HCT116 (cell line): Measurements from ENCODE around the gene BBS2. TPM values are rescaled to one million over a fixed set of nuclear protein-coding genes. Genes with fewer than 3 reads are reported as not detected.

ENCODE experiments used
- ATAC-seq: fragments of 200-7000 bp; cut with Tn5 transposase; 2 replicates; pipeline ENCODE4 v1.9.1; 2020; ENCODE audit warnings: mild to moderate bottlenecking, moderate library complexity
- BruUV-seq: library from RNA; stranded (reverse); fragments of 400-500 nt; replicated peaks from 2 replicates; lab custom pipeline; 2021; lab: Mats Ljungman, UMichigan
- CTCF ChIA-PET: fragments of 300-600 bp; sonication (Branson Sonifier 250); formaldehyde crosslinking; loops from one replicate; lab custom pipeline; 2021; ENCODE audit warnings: antibody characterized with exemption; lab: Charles Lee
- POLR2A ChIA-PET: fragments of 300-600, 350-600 bp; sonication (Branson Sonifier 250); formaldehyde crosslinking; loops from one replicate; lab custom pipeline; 2021; ENCODE audit warnings: antibody characterized with exemption; lab: Charles Lee
- RAD21 ChIA-PET, 2 experiments: fragments of 300-600 bp; sonication (Branson Sonifier 250); formaldehyde crosslinking; loops; one replicate each; lab custom pipeline; 2023; ENCODE audit warnings: low total read pairs in 2 of 2; ENCODE audit not compliant: uncharacterized antibody in 2 of 2, unreplicated experiment in 2 of 2, low non-redundant PET in 1 of 2; lab: Charles Lee
- DNase-seq: peaks from one replicate; pipeline ENCODE4 v3.0.0-alpha.2; 2010; ENCODE audit warnings: low read depth, low spot score
- H2AFZ ChIP-seq: fragments of 200-600 bp; shearing (Covaris generic), sonication (generic); 2 replicates; pipeline ENCODE4 v1.6.1; 2017; ENCODE audit warnings: low read depth, mixed run types, mixed read lengths, antibody characterized with exemption, low read length; ENCODE audit not compliant: poor library complexity, severe bottlenecking
- H3K27ac ChIP-seq: 2 replicates; pipeline ENCODE4 v1.5.1; 2012; ENCODE audit warnings: low read depth, low read length
- H3K27me3 ChIP-seq: fragments of 200-600 bp; sonication (generic); 2 replicates; pipeline ENCODE4 v1.6.1; 2016; ENCODE audit warnings: mixed run types, low read length, mixed read lengths; ENCODE audit not compliant: insufficient read depth
- H3K36me3 ChIP-seq, 2 experiments: fragments of 200-500 bp in 1 of 2; fragments of 200-600 bp in 1 of 2; sonication (Bioruptor generic) in 1 of 2; sonication (generic) in 1 of 2; 2 replicates each; pipeline versions ENCODE4 v1.5.1 to v1.6.1; 2014 to 2016; ENCODE audit warnings: low read length in 2 of 2, inconsistent platforms in 1 of 2, mixed read lengths in 1 of 2, mixed run types in 1 of 2; ENCODE audit not compliant: insufficient read depth in 2 of 2, control insufficient read depth in 1 of 2
- H3K4me1 ChIP-seq, 2 experiments: fragments of 200-600 bp in 1 of 2; sonication (generic) in 1 of 2; 2 replicates each; pipeline versions ENCODE4 v1.5.1 to v1.6.1; 2012 to 2017; ENCODE audit warnings: low read length in 2 of 2, inconsistent platforms in 1 of 2, mild to moderate bottlenecking in 1 of 2, mixed read lengths in 1 of 2, mixed run types in 1 of 2, moderate library complexity in 1 of 2; ENCODE audit not compliant: insufficient read depth in 2 of 2, control insufficient read depth in 1 of 2
- H3K4me2 ChIP-seq: fragments of 200-600 bp; sonication (generic); 2 replicates; pipeline ENCODE4 v1.6.1; 2017; ENCODE audit warnings: mixed run types, low read length, mixed read lengths
- H3K4me3 ChIP-seq, 2 experiments: fragments of 200-600 bp in 1 of 2; sonication (generic) in 1 of 2; replicated peaks in 1 of 2; 2 replicates each; pipeline ENCODE4 v1.5.1; 2011 to 2016; ENCODE audit warnings: low read length in 2 of 2, control low read depth in 1 of 2, low read depth in 1 of 2, mild to moderate bottlenecking in 1 of 2, mixed read lengths in 1 of 2, mixed run types in 1 of 2
- H3K79me2 ChIP-seq: fragments of 200-600 bp; sonication (generic); 2 replicates; pipeline ENCODE4 v1.6.1; 2017; ENCODE audit warnings: mild to moderate bottlenecking, mixed run types, low read length, moderate library complexity, mixed read lengths; ENCODE audit not compliant: insufficient read depth
- H3K9ac ChIP-seq: fragments of 200-600 bp; sonication (generic); 2 replicates; pipeline ENCODE4 v1.6.1; 2016; ENCODE audit warnings: low read length, mixed read lengths
- H3K9me2 ChIP-seq: fragments of 200-600 bp; sonication (generic), shearing (Covaris generic); 2 replicates; pipeline ENCODE4 v1.6.1; 2017; ENCODE audit warnings: mixed run types, mild to moderate bottlenecking, moderate library complexity; ENCODE audit not compliant: insufficient read depth
- H3K9me3 ChIP-seq, 2 experiments: fragments of 200-500 bp in 1 of 2; fragments of 200-600 bp in 1 of 2; sonication (Bioruptor generic) in 1 of 2; sonication (generic) in 1 of 2; 2 replicates each; pipeline ENCODE4 v1.6.1; 2014 to 2017; ENCODE audit warnings: low read length in 2 of 2, mixed read lengths in 2 of 2, inconsistent platforms in 1 of 2, low read depth in 1 of 2, mild to moderate bottlenecking in 1 of 2, mixed run types in 1 of 2, moderate library complexity in 1 of 2; ENCODE audit not compliant: control insufficient read depth in 1 of 2, insufficient read depth in 1 of 2
- H4K20me1 ChIP-seq: fragments of 200-600 bp; sonication (generic), shearing (Covaris generic); 2 replicates; pipeline ENCODE4 v1.6.1; 2017; ENCODE audit warnings: mixed run types, mild to moderate bottlenecking, moderate library complexity; ENCODE audit not compliant: insufficient read depth
- CBX3 ChIP-seq: IDR thresholded peaks from 2 replicates; pipeline ENCODE4 v1.6.1; 2012; ENCODE audit warnings: low read depth
- CEBPB ChIP-seq: IDR thresholded peaks from 2 replicates; pipeline ENCODE4 v1.6.1; 2012; ENCODE audit warnings: low read depth
- CTCF ChIP-seq, 3 experiments: fragments of 200-600 bp in 1 of 3; sonication (generic) in 1 of 3; IDR thresholded peaks in 2 of 3; conservative IDR thresholded peaks in 1 of 3; 2 replicates each; pipeline ENCODE4 v1.5.1; 2012 to 2017; ENCODE audit warnings: low read depth in 2 of 3, low read length in 2 of 3, antibody characterized with exemption in 1 of 3, borderline replicate concordance in 1 of 3, control low read depth in 1 of 3, mild to moderate bottlenecking in 1 of 3, mixed read lengths in 1 of 3, mixed run types in 1 of 3, moderate library complexity in 1 of 3; ENCODE audit not compliant: insufficient read depth in 1 of 3
- MAX ChIP-seq: IDR thresholded peaks from 2 replicates; pipeline ENCODE4 v1.6.1; 2012
- POLR2A ChIP-seq: IDR thresholded peaks from 2 replicates; pipeline ENCODE4 v1.7.0; 2011; ENCODE audit warnings: borderline replicate concordance; ENCODE audit not compliant: insufficient read depth, insufficient read length; ENCODE audit errors: extremely low read depth
- RAD21 ChIP-seq: IDR thresholded peaks from 2 replicates; pipeline ENCODE4 v1.6.1; 2012; ENCODE audit warnings: low read depth, mild to moderate bottlenecking
- SP1 ChIP-seq: IDR thresholded peaks from 2 replicates; pipeline ENCODE4 v1.6.1; 2012; ENCODE audit warnings: low read depth
- TCF7L2 ChIP-seq: IDR thresholded peaks from 2 replicates; pipeline ENCODE4 v1.7.0; 2011; ENCODE audit warnings: borderline replicate concordance, inconsistent platforms; ENCODE audit not compliant: insufficient read depth, insufficient read length; ENCODE audit errors: extremely low read depth
- ZFX ChIP-seq: fragments of 450-650 bp; IDR thresholded peaks from 2 replicates; pipeline ENCODE4 v1.6.1; 2017
- ZNF274 ChIP-seq: fragments of 200-500 bp; sonication (Bioruptor generic); IDR thresholded peaks from 2 replicates; pipeline ENCODE4 v1.6.1; 2014; ENCODE audit warnings: mild to moderate bottlenecking, low read depth, low read length, inconsistent platforms
- intact Hi-C: fragments of 100-400 bp; cut with micrococcal nuclease; formaldehyde crosslinking; loops from 2 replicates; pipeline ENCODE4 v1.10.0; 2022
- total RNA-seq: library from RNA; stranded (reverse); gene quantifications from one replicate; pipeline ENCODE4 v1.2.1, GENCODE V29; 2021; ENCODE audit not compliant: unreplicated experiment

Gene BBS2
- total RNA-seq, 1 experiment from 2014 or later, result 26.7 TPM

GRCh38 chr16:56532714-56533113 lies 12.9 kb upstream of the BBS2 start:
- peak; percentile 90 for ATAC-seq
- Histone ChIP-seq H3K9me3 (no peaks in the 10 kb centered on the region), H3K4me1 (peaks cover 5 to 19% of the 10 kb centered on the region in 2 experiments; a peak in 3 of 4 replicates), H3K9me2 (no peaks in the 10 kb centered on the region), H3K36me3 (no peaks in the 10 kb centered on the region), H3K27me3 (no peaks in the 10 kb centered on the region; the same call in 1 of the 2 replicates), H3K79me2 (no peaks in the 10 kb centered on the region), H3K4me2 (peak overlapping the region; percentile 32; the same call in 1 of the 2 replicates), H2AFZ (peak overlapping the region; percentile 91), H3K27ac (no peak overlapping the region), H3K4me3 (no peak overlapping the region), H3K9ac (no peak overlapping the region), H4K20me1 (no peaks in the 10 kb centered on the region)
- ChIA-PET RAD21 (no interaction called here), POLR2A (no interaction called here), CTCF (interaction anchor here (0.8 to 1.5 kb wide), 3 partner anchors 14 to 48 kb away, joined by 3 to 4 read pairs (median 3); no protein-coding TSS in a partner anchor)
- no peak for TF ChIP-seq ZFX
- TF ChIP-seq ZNF274, result no peak
- TF ChIP-seq SP1, result no peak
- TF ChIP-seq MAX, result peak; percentile 85
- TF ChIP-seq TCF7L2, result peak; percentile 34
- peak; percentile 25; the same call in 1 of the 2 replicates for TF ChIP-seq RAD21
- TF ChIP-seq CTCF (IDR thresholded peaks at IDR 0.05 in 2 of 3, conservative IDR thresholded peaks at IDR 0.05 in 1 of 3; ENCODE audit: borderline replicate concordance in 1 of 3, insufficient read depth in 1 of 3, low read depth in 2 of 3, low read length in 2 of 3), result peak; percentile 11 to 53 (median 50); a peak in 4 of 6 replicates
- peak; percentile 60 for TF ChIP-seq CBX3
- no peak for TF ChIP-seq POLR2A
- TF ChIP-seq CEBPB, result no peak
- peak; percentile 26 for DNase-seq
- no TSS peak for BruUV-seq
- intact Hi-C loops, result no loop called here
